Neural progenitor cell (in vitro differentiated cells): Measurements from ENCODE around the gene FERD3L. TPM values are rescaled to one million over a fixed set of nuclear protein-coding genes. Genes with fewer than 3 reads are reported as not detected.

Source experiments
- DNase-seq: peaks from one replicate; pipeline ENCODE4 v3.0.0-alpha.2; 2016; ENCODE audit warnings: low spot score
- H2AFZ ChIP-seq: fragments of 200-600 bp; sonication (generic); replicated peaks from 2 replicates; pipeline ENCODE4 v1.6.1; 2016; ENCODE audit warnings: antibody characterized with exemption
- H3F3A ChIP-seq: fragments of 200-600 bp; sonication (generic); 2 replicates; pipeline ENCODE4 v1.6.1; 2016; ENCODE audit warnings: antibody characterized with exemption, low read depth
- H3K27ac ChIP-seq: fragments of 200-600 bp; sonication (generic); 2 replicates; pipeline ENCODE4 v1.5.1; 2016; ENCODE audit warnings: mild to moderate bottlenecking
- H3K27me3 ChIP-seq: fragments of 200-600 bp; sonication (generic); 2 replicates; pipeline ENCODE4 v1.6.1; 2016; ENCODE audit warnings: mild to moderate bottlenecking, moderate library complexity
- H3K36me3 ChIP-seq: fragments of 200-600 bp; sonication (generic); 2 replicates; pipeline ENCODE4 v1.5.1; 2016
- H3K4me1 ChIP-seq: fragments of 200-600 bp; sonication (generic); 2 replicates; pipeline ENCODE4 v1.6.1; 2016; ENCODE audit warnings: mixed run types
- H3K4me2 ChIP-seq: fragments of 200-600 bp; sonication (generic); 2 replicates; pipeline ENCODE4 v1.6.1; 2016
- H3K4me3 ChIP-seq: fragments of 200-600 bp; sonication (generic); 2 replicates; pipeline ENCODE4 v1.5.1; 2016
- H3K79me2 ChIP-seq: fragments of 200-600 bp; sonication (generic); 2 replicates; pipeline ENCODE4 v1.6.1; 2016; ENCODE audit warnings: low read depth
- H3K9ac ChIP-seq: fragments of 200-600 bp; sonication (generic); 2 replicates; pipeline ENCODE4 v1.6.1; 2016
- H3K9me3 ChIP-seq: fragments of 200-600 bp; sonication (generic); 2 replicates; pipeline ENCODE4 v1.5.1; 2016; ENCODE audit warnings: low read depth
- H4K20me1 ChIP-seq: fragments of 200-600 bp; sonication (generic); 2 replicates; pipeline ENCODE4 v1.6.1; 2016; ENCODE audit warnings: low read depth
- H3K27ac Mint-ChIP-seq: 3 replicates; pipeline ENCODE4 v1.8.0; 2021; ENCODE audit warnings: mixed read lengths
- H3K27me3 Mint-ChIP-seq: 2 replicates; pipeline ENCODE4 v1.8.0; 2022; ENCODE audit warnings: low read depth, mild to moderate bottlenecking, inconsistent platforms, moderate library complexity, mixed read lengths; ENCODE audit not compliant: insufficient read depth
- H3K36me3 Mint-ChIP-seq: 3 replicates; pipeline ENCODE4 v1.8.0; 2021; ENCODE audit warnings: mixed read lengths
- H3K4me1 Mint-ChIP-seq: 3 replicates; pipeline ENCODE4 v1.8.0; 2021; ENCODE audit warnings: mixed read lengths
- H3K4me3 Mint-ChIP-seq: 3 replicates; pipeline ENCODE4 v1.8.0; 2021; ENCODE audit warnings: mild to moderate bottlenecking, moderate library complexity, mixed read lengths
- H3K9me3 Mint-ChIP-seq: 3 replicates; pipeline ENCODE4 v1.8.0; 2020; ENCODE audit warnings: mixed read lengths
- CTCF ChIP-seq: fragments of 200-600 bp; sonication (generic); IDR thresholded peaks from 2 replicates; pipeline ENCODE4 v1.5.1; 2017; ENCODE audit warnings: antibody characterized with exemption, mild to moderate bottlenecking
- EZH2 ChIP-seq: fragments of 200-600 bp; sonication (generic); IDR thresholded peaks from 2 replicates; pipeline ENCODE4 v1.6.1; 2017; ENCODE audit warnings: antibody characterized with exemption, mild to moderate bottlenecking, moderate library complexity
- EZH2phosphoT487 ChIP-seq: fragments of 200-600 bp; sonication (generic); IDR thresholded peaks from 2 replicates; pipeline ENCODE4 v1.6.1; 2017; ENCODE audit warnings: antibody characterized with exemption
- total RNA-seq: library from RNA; depleted of rRNA; stranded (reverse); fragments of >200 nt; gene quantifications from 2 replicates; pipeline ENCODE4 v1.2.3, GENCODE V29; 2015; ENCODE audit warnings: low replicate concordance

The FERD3L gene
- total RNA-seq, 1 donor from 2014 or later, result not detected

- Mint-ChIP-seq H3K9me3 (no peaks in the 10 kb centered on the region), H3K36me3 (no peaks in the 10 kb centered on the region), H3K4me3 (peak overlapping the region; percentile 83), H3K4me1 (peaks cover 27% of the 10 kb centered on the region), H3K27ac (no peak overlapping the region), H3K27me3 (peaks cover 70% of the 10 kb centered on the region)
- no peak overlapping the region for H3K9ac ChIP-seq
- H4K20me1 ChIP-seq, result peaks cover 63% of the 10 kb centered on the region
- no peaks in the 10 kb centered on the region for H3K9me3 ChIP-seq
- H3K4me3 ChIP-seq, result peak overlapping the region; percentile 36
- H3K4me1 ChIP-seq, result peaks cover 19% of the 10 kb centered on the region
- peak overlapping the region; percentile 73 for H3K4me2 ChIP-seq
- peak; percentile 51 for DNase-seq
- peaks cover 100% of the 10 kb centered on the region for H3K27me3 ChIP-seq
- no peak for TF ChIP-seq CTCF
- TF ChIP-seq EZH2, result peak; percentile 91
- peak; percentile 62 for TF ChIP-seq EZH2phosphoT487
- peaks cover 40% of the 10 kb centered on the region for H3F3A ChIP-seq
- H3K36me3 ChIP-seq, result no peaks in the 10 kb centered on the region
- H3K79me2 ChIP-seq, result no peaks in the 10 kb centered on the region
- H2AFZ ChIP-seq, result no peak overlapping the region
- H3K27ac ChIP-seq, result no peak overlapping the region
Observed at GRCh38 chr7:19107081-19107355, 38.2 kb downstream of the FERD3L start.

- Histone ChIP-seq H3K9me3 (no peaks in the 10 kb centered on the region), H3K4me1 (peaks cover 19% of the 10 kb centered on the region), H3K79me2 (no peaks in the 10 kb centered on the region), H4K20me1 (peaks cover 57% of the 10 kb centered on the region), H3K27ac (no peak overlapping the region), H3K4me3 (peak overlapping the region; percentile 36), H3K36me3 (no peaks in the 10 kb centered on the region), H3K9ac (no peak overlapping the region), H3K4me2 (peak overlapping the region; percentile 73), H3K27me3 (peaks cover 100% of the 10 kb centered on the region), H2AFZ (no peak overlapping the region), H3F3A (peaks cover 40% of the 10 kb centered on the region)
- H3K27me3 Mint-ChIP-seq, result peaks cover 64% of the 10 kb centered on the region
- TF ChIP-seq CTCF (no peak), EZH2phosphoT487 (peak; percentile 69), EZH2 (peak; percentile 92)
- peak overlapping the region; percentile 83 for H3K4me3 Mint-ChIP-seq
- DNase-seq, result peak; percentile 77
- H3K27ac Mint-ChIP-seq, result no peak overlapping the region
- H3K9me3 Mint-ChIP-seq, result no peaks in the 10 kb centered on the region
- H3K4me1 Mint-ChIP-seq, result peaks cover 24% of the 10 kb centered on the region
- H3K36me3 Mint-ChIP-seq, result no peaks in the 10 kb centered on the region
Observed at GRCh38 chr7:19106241-19107080, 38.8 kb downstream of the FERD3L start.

DNA sequence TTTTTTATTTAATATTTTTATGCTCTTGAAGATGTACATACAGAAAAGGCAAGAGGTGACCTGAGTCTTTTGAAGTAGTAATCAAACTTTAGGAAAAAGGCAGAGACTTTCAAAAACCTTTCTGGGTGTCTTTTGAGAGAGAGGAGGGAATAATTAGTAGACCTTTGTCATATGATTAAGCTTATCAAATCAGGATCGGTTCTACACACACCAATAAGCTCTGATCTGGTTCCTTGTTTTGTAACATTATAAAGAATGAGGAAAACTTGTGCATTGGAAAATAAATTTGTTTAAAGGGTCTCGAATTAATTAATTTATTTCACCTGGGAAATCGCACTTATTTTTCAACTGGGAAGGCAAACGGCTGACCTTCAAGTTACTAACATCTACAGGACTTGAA lies 39.7 kb downstream of the FERD3L start:
- no peak overlapping the region for H3K27ac Mint-ChIP-seq
- no peak for DNase-seq
- Histone ChIP-seq H3K9ac (no peak overlapping the region), H4K20me1 (peaks cover 48% of the 10 kb centered on the region), H3K27me3 (peaks cover 98% of the 10 kb centered on the region), H3K4me1 (peaks cover 19% of the 10 kb centered on the region), H3K79me2 (no peaks in the 10 kb centered on the region), H2AFZ (no peak overlapping the region), H3F3A (peaks cover 40% of the 10 kb centered on the region), H3K4me2 (peak overlapping the region; percentile 73), H3K4me3 (no peak overlapping the region), H3K27ac (no peak overlapping the region), H3K36me3 (no peaks in the 10 kb centered on the region), H3K9me3 (no peaks in the 10 kb centered on the region)
- H3K36me3 Mint-ChIP-seq, result no peaks in the 10 kb centered on the region
- peaks cover 57% of the 10 kb centered on the region for H3K27me3 Mint-ChIP-seq
- no peak for TF ChIP-seq CTCF
- TF ChIP-seq EZH2phosphoT487, result no peak
- no peak for TF ChIP-seq EZH2
- H3K9me3 Mint-ChIP-seq, result no peaks in the 10 kb centered on the region
- H3K4me1 Mint-ChIP-seq, result peaks cover 22% of the 10 kb centered on the region
- peak overlapping the region; percentile 83 for H3K4me3 Mint-ChIP-seq
